GM18517 (cell line): ENCODE results near the gene FNBP1L.

ENCODE experiments used
- ATAC-seq: cut with Tn5 transposase; IDR thresholded peaks from one replicate; pipeline ENCODE4 v1.9.1; 2021; ENCODE audit warnings: mild to moderate bottlenecking, moderate library complexity; ENCODE audit not compliant: unreplicated experiment

The FNBP1L gene

GRCh38 chr1:93483606-93484005 lies 35.7 kb downstream of the FNBP1L start:
- ATAC-seq, result no peak

- no peak for ATAC-seq
These were observed 40.3 kb downstream of the FNBP1L start for GRCh38 chr1:93488207-93488606.

- no peak for ATAC-seq
These were observed 41.8 kb downstream of the FNBP1L start for GRCh38 chr1:93489756-93490155.

- ATAC-seq, result no peak
These were observed 42.4 kb downstream of the FNBP1L start for GRCh38 chr1:93490357-93490756.

GRCh38 chr1:93495911-93496310 lies 48.0 kb downstream of the FNBP1L start:
- no peak for ATAC-seq

- no peak for ATAC-seq
These were observed 48.6 kb downstream of the FNBP1L start for GRCh38 chr1:93496520-93496919.

GRCh38 chr1:93499075-93499474 lies 51.2 kb downstream of the FNBP1L start:
- ATAC-seq, result no peak

- ATAC-seq, result no peak
These were observed 51.6 kb downstream of the FNBP1L start for GRCh38 chr1:93499533-93499932.

GRCh38 chr1:93500275-93500674 lies 52.4 kb downstream of the FNBP1L start:
- ATAC-seq, result no peak

- no peak for ATAC-seq
These were observed 53.5 kb downstream of the FNBP1L start for GRCh38 chr1:93501399-93501798.

GRCh38 chr1:93501829-93502369 lies 54.0 kb downstream of the FNBP1L start:
- ATAC-seq, result no peak

GRCh38 chr1:93502571-93502970 lies 54.7 kb downstream of the FNBP1L start:
- no peak for ATAC-seq

GRCh38 chr1:93503163-93503562 lies 55.2 kb downstream of the FNBP1L start:
- ATAC-seq, result no peak

GRCh38 chr1:93503816-93504215 lies 55.9 kb downstream of the FNBP1L start:
- no peak for ATAC-seq

- ATAC-seq, result no peak
These were observed 56.5 kb downstream of the FNBP1L start for GRCh38 chr1:93504247-93505033.

- ATAC-seq, result no peak
These were observed 58.2 kb downstream of the FNBP1L start for GRCh38 chr1:93506126-93506525.

GRCh38 chr1:93516164-93516563 lies 68.2 kb downstream of the FNBP1L start:
- no peak for ATAC-seq

GRCh38 chr1:93518516-93518915 lies 70.6 kb downstream of the FNBP1L start:
- no peak for ATAC-seq

GRCh38 chr1:93519199-93519829 lies 71.4 kb downstream of the FNBP1L start:
- no peak for ATAC-seq

- no peak for ATAC-seq
These were observed 73.7 kb downstream of the FNBP1L start for GRCh38 chr1:93521618-93522017.

GRCh38 chr1:93522721-93523120 lies 74.8 kb downstream of the FNBP1L start:
- ATAC-seq, result no peak

- ATAC-seq, result no peak
These were observed 77.5 kb downstream of the FNBP1L start for GRCh38 chr1:93525431-93525830.
